GM19438 (cell line): ENCODE results near the gene TMEM150C.

Source experiments
- ATAC-seq: cut with Tn5 transposase; IDR thresholded peaks from one replicate; pipeline ENCODE4 v1.9.1; 2021; ENCODE audit warnings: low read depth; ENCODE audit not compliant: unreplicated experiment

TMEM150C gene

GRCh38 chr4:82433791-82434190 is 128.0 kb downstream of the TMEM150C start:
- no peak for ATAC-seq
